ENCODE measurements around the gene PCDH18. TPM values are rescaled to one million over a fixed set of nuclear protein-coding genes. Genes with fewer than 3 reads are reported as not detected.
A peak's percentile ranks its signal among the peaks of the same experiment; 100 is the strongest.

PCDH18 gene
- total RNA-seq, 1 experiment from 2014 or later = 0.35 TPM

GRCh38 chr4:137474711-137475301 is 57.5 kb downstream of the PCDH18 start:
- DNase-seq (ENCODE audit: extremely low read depth, low read depth) = no peak

GRCh38 chr4:137471895-137472294 is 60.4 kb downstream of the PCDH18 start:
- peak; percentile 4 for DNase-seq (ENCODE audit: extremely low read depth, low read depth)

- DNase-seq (ENCODE audit: extremely low read depth, low read depth) = no peak
Measured at GRCh38 chr4:137471461-137471860, 60.8 kb downstream of the PCDH18 start.

GRCh38 chr4:137470806-137471205 is 61.5 kb downstream of the PCDH18 start:
- no peak for DNase-seq (ENCODE audit: extremely low read depth, low read depth)

Data from NCI-H460 (cell line).